ENCODE data around the gene SEPTIN12. TPM values are rescaled to one million over a fixed set of nuclear protein-coding genes. Genes with fewer than 3 reads are reported as not detected.

Gene SEPTIN12
- total RNA-seq, 1 experiment from 2014 or later, result not detected

GRCh38 chr16:4831616-4832015, 43.5 kb upstream of the SEPTIN12 start:
- POLR2A ChIA-PET, result no interaction called here
- no peaks in the 10 kb centered on the region for H3K9me3 ChIP-seq (ENCODE audit: control insufficient read depth, insufficient read depth, low read depth, low read length)
- BruUV-seq (replicated peaks), result no TSS peak
- intact Hi-C loops (cut with micrococcal nuclease; ENCODE audit: unreplicated experiment), result no loop called here
- no peak for TF ChIP-seq TCF7L2 (IDR thresholded peaks at IDR 0.05; ENCODE audit: low read depth, low read length)
- TF ChIP-seq SIN3A (IDR thresholded peaks at IDR 0.05; ENCODE audit: borderline replicate concordance, insufficient read depth, low read depth, low read length), result no peak
- TF ChIP-seq, protein P1, sequence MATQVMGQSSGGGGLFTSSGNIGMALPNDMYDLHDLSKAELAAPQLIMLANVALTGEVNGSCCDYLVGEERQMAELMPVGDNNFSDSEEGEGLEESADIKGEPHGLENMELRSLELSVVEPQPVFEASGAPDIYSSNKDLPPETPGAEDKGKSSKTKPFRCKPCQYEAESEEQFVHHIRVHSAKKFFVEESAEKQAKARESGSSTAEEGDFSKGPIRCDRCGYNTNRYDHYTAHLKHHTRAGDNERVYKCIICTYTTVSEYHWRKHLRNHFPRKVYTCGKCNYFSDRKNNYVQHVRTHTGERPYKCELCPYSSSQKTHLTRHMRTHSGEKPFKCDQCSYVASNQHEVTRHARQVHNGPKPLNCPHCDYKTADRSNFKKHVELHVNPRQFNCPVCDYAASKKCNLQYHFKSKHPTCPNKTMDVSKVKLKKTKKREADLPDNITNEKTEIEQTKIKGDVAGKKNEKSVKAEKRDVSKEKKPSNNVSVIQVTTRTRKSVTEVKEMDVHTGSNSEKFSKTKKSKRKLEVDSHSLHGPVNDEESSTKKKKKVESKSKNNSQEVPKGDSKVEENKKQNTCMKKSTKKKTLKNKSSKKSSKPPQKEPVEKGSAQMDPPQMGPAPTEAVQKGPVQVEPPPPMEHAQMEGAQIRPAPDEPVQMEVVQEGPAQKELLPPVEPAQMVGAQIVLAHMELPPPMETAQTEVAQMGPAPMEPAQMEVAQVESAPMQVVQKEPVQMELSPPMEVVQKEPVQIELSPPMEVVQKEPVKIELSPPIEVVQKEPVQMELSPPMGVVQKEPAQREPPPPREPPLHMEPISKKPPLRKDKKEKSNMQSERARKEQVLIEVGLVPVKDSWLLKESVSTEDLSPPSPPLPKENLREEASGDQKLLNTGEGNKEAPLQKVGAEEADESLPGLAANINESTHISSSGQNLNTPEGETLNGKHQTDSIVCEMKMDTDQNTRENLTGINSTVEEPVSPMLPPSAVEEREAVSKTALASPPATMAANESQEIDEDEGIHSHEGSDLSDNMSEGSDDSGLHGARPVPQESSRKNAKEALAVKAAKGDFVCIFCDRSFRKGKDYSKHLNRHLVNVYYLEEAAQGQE (IDR thresholded peaks at IDR 0.05; ENCODE audit: insufficient read depth in 1 of 2, low read depth in 2 of 2, low read length in 1 of 2), result no peak
- TF ChIP-seq, protein P2, sequence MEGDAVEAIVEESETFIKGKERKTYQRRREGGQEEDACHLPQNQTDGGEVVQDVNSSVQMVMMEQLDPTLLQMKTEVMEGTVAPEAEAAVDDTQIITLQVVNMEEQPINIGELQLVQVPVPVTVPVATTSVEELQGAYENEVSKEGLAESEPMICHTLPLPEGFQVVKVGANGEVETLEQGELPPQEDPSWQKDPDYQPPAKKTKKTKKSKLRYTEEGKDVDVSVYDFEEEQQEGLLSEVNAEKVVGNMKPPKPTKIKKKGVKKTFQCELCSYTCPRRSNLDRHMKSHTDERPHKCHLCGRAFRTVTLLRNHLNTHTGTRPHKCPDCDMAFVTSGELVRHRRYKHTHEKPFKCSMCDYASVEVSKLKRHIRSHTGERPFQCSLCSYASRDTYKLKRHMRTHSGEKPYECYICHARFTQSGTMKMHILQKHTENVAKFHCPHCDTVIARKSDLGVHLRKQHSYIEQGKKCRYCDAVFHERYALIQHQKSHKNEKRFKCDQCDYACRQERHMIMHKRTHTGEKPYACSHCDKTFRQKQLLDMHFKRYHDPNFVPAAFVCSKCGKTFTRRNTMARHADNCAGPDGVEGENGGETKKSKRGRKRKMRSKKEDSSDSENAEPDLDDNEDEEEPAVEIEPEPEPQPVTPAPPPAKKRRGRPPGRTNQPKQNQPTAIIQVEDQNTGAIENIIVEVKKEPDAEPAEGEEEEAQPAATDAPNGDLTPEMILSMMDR (IDR thresholded peaks at IDR 0.05), result no peak
- no peak for TF ChIP-seq POLR2AphosphoS5 (IDR thresholded peaks at IDR 0.05; ENCODE audit: low read depth, low read length)
- in situ Hi-C loops (cut with HindIII; ENCODE audit: low pct_unique_long_range_greater_than_20kb, low sequenced_read_pairs), result no loop called here
- no peak overlapping the region for H3K4me3 ChIP-seq (ENCODE audit: low read depth in 2 of 2, low read length in 2 of 2)
- DNase-seq (ENCODE audit: low read depth, low spot score) (no peak), ATAC-seq (no peak)
- no peak overlapping the region for H3K27ac ChIP-seq (ENCODE audit: low read length)
- H3K36me3 ChIP-seq (ENCODE audit: control insufficient read depth, insufficient read depth, low read length), result peaks cover 32% of the 10 kb centered on the region
- no peaks in the 10 kb centered on the region for H3K4me1 ChIP-seq (ENCODE audit: control insufficient read depth, insufficient read depth, low read length)
- CTCF ChIA-PET, result no interaction called here
- no peaks in the 10 kb centered on the region for H3K27me3 ChIP-seq (ENCODE audit: control insufficient read depth, insufficient read depth, low read length)

GRCh38 chr16:4830408-4830807, 42.3 kb upstream of the SEPTIN12 start:
- POLR2A ChIA-PET, result no interaction called here
- TF ChIP-seq, protein P2 (IDR thresholded peaks at IDR 0.05), result no peak
- TF ChIP-seq SIN3A (IDR thresholded peaks at IDR 0.05; ENCODE audit: borderline replicate concordance, insufficient read depth, low read depth, low read length) (no peak), TCF7L2 (IDR thresholded peaks at IDR 0.05; ENCODE audit: low read depth, low read length) (no peak), POLR2AphosphoS5 (IDR thresholded peaks at IDR 0.05; ENCODE audit: low read depth, low read length) (no peak)
- TF ChIP-seq, protein P1 (IDR thresholded peaks at IDR 0.05; ENCODE audit: insufficient read depth in 1 of 2, low read depth in 2 of 2, low read length in 1 of 2), result no peak
- in situ Hi-C loops (cut with HindIII; ENCODE audit: low pct_unique_long_range_greater_than_20kb, low sequenced_read_pairs) (no loop called here), intact Hi-C loops (cut with micrococcal nuclease; ENCODE audit: unreplicated experiment) (no loop called here)
- Histone ChIP-seq H3K27me3 (ENCODE audit: control insufficient read depth, insufficient read depth, low read length) (no peaks in the 10 kb centered on the region), H3K36me3 (ENCODE audit: control insufficient read depth, insufficient read depth, low read length) (peaks cover 25% of the 10 kb centered on the region), H3K4me3 (ENCODE audit: low read depth in 2 of 2, low read length in 2 of 2) (no peak overlapping the region), H3K27ac (ENCODE audit: low read length) (no peak overlapping the region), H3K9me3 (ENCODE audit: control insufficient read depth, insufficient read depth, low read depth, low read length) (no peaks in the 10 kb centered on the region), H3K4me1 (ENCODE audit: control insufficient read depth, insufficient read depth, low read length) (no peaks in the 10 kb centered on the region)
- CTCF ChIA-PET, result no interaction called here
- no peak for ATAC-seq
- no peak for DNase-seq (ENCODE audit: low read depth, low spot score)
- BruUV-seq (replicated peaks), result no TSS peak

Measured in Panc1 (cell line).